Neural cell (in vitro differentiated cells): ENCODE results near the gene INO80E.

ENCODE experiments used
- EZH2 ChIP-seq: fragments of 200-600, 300-800 bp; shearing (Covaris generic), sonication (generic); IDR thresholded peaks from 2 replicates; pipeline ENCODE4 v1.6.1; 2014; ENCODE audit warnings: antibody characterized with exemption, low read length, borderline replicate concordance, mild to moderate bottlenecking; ENCODE audit not compliant: insufficient read depth, poor library complexity, severe bottlenecking
- MXI1 ChIP-seq: fragments of 450-650 bp; conservative IDR thresholded peaks from 2 replicates; pipeline ENCODE4 v1.6.1; 2014; ENCODE audit warnings: antibody characterized with exemption, mild to moderate bottlenecking; ENCODE audit not compliant: poor library complexity, severe bottlenecking
- RAD21 ChIP-seq: fragments of 450-650 bp; conservative IDR thresholded peaks from 2 replicates; pipeline ENCODE4 v1.6.1; 2014; ENCODE audit warnings: antibody characterized with exemption, mild to moderate bottlenecking, moderate library complexity
- SMC3 ChIP-seq: fragments of 450-650 bp; conservative IDR thresholded peaks from 2 replicates; pipeline ENCODE4 v1.6.1; 2014; ENCODE audit warnings: antibody characterized with exemption, mild to moderate bottlenecking, moderate library complexity; ENCODE audit not compliant: poor library complexity
- TF ChIP-seq, protein P1 (sequence below): fragments of 450-650 bp; IDR thresholded peaks from 2 replicates; pipeline ENCODE4 v1.5.1; 2014; ENCODE audit warnings: antibody characterized with exemption, mild to moderate bottlenecking, moderate library complexity; ENCODE audit not compliant: poor library complexity, severe bottlenecking

DNA sequence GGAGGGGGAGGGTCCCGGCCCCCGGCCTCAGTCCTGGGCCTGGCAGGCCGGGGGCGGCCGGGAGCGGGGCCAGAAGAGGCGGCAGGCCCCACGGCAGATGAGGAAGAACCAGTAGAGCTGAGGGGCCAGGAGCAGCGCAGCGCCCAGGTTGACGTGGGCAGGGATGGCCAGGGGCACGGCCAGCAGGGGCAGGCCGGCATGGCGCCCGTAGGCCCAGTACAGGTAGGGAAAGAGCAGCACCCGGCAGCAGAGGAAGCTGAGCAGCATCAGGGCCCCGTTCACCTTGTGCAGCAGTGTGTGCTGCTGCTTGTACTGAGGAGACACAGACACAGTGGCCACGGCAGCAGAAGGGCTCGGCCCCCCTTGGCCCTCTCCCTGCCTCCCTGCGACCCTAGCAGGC, 29.1 kb downstream of the INO80E start:
- TF ChIP-seq, protein P1, sequence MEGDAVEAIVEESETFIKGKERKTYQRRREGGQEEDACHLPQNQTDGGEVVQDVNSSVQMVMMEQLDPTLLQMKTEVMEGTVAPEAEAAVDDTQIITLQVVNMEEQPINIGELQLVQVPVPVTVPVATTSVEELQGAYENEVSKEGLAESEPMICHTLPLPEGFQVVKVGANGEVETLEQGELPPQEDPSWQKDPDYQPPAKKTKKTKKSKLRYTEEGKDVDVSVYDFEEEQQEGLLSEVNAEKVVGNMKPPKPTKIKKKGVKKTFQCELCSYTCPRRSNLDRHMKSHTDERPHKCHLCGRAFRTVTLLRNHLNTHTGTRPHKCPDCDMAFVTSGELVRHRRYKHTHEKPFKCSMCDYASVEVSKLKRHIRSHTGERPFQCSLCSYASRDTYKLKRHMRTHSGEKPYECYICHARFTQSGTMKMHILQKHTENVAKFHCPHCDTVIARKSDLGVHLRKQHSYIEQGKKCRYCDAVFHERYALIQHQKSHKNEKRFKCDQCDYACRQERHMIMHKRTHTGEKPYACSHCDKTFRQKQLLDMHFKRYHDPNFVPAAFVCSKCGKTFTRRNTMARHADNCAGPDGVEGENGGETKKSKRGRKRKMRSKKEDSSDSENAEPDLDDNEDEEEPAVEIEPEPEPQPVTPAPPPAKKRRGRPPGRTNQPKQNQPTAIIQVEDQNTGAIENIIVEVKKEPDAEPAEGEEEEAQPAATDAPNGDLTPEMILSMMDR, result no peak
- no peak for TF ChIP-seq RAD21
- TF ChIP-seq SMC3, result no peak
- no peak for TF ChIP-seq MXI1
- TF ChIP-seq EZH2, result no peak
